ENCODE measurements around the gene CGN.

DNA sequence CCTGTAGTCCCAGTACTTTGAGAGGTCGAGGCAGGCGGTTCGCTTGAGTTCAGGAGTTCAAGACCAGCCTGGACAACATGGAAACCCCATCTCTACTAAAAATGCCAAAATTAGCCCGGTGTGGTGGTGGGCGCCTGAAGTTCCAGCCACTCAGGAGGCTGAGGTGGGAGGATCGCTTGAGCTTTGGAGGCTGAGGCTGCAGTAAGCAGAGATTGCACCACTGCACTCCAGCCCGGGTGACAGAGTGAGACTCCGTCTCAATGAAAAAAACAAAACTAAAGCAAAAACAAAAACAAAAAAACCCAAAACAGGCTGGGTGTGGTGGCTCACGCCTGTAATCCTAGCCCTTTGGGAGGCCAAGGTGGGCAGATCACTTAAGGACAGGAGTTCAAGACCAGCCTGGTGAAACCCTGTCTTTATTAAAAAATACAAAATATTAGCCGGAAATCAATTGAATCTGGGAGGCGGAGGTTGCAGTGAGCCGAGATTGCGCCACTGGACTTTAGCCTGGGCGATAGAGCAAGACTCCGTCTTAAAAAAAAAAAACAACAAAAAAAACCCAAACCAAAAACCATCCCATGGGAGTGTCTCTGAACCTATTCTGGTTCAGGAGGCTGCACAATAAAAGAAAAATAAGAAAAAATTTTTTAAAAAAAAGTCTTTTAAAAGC is 1.7 kb upstream of the CGN start:
- TF ChIP-seq ZZZ3 (CRISPR knock-in tag; IDR thresholded peaks at IDR 0.05; ENCODE audit: borderline replicate concordance) (no peak), MTF1 (CRISPR knock-in tag; IDR thresholded peaks at IDR 0.05) (no peak), ZFP36L2 (CRISPR knock-in tag; IDR thresholded peaks at IDR 0.05) (no peak), TAF1 (CRISPR knock-in tag; IDR thresholded peaks at IDR 0.05) (no peak), NFIC (IDR thresholded peaks at IDR 0.05; ENCODE audit: low read length) (no peak), EED (CRISPR knock-in tag; IDR thresholded peaks at IDR 0.05) (no peak), POLR2A (IDR thresholded peaks at IDR 0.05; ENCODE audit: insufficient read depth in 1 of 2, low read depth in 2 of 2, low read length in 2 of 2) (no peak), ZNF382 (CRISPR knock-in tag; IDR thresholded peaks at IDR 0.05; ENCODE audit: borderline replicate concordance) (no peak), SRSF1 (optimal IDR thresholded peaks at IDR 0.05; ENCODE audit: low read depth, low read length) (no peak)
- TF ChIP-seq, protein P1, sequence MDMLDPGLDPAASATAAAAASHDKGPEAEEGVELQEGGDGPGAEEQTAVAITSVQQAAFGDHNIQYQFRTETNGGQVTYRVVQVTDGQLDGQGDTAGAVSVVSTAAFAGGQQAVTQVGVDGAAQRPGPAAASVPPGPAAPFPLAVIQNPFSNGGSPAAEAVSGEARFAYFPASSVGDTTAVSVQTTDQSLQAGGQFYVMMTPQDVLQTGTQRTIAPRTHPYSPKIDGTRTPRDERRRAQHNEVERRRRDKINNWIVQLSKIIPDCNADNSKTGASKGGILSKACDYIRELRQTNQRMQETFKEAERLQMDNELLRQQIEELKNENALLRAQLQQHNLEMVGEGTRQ (IDR thresholded peaks at IDR 0.05; ENCODE audit: low read depth, low read length) = no peak
- TF ChIP-seq, protein P1 (CRISPR knock-in tag; IDR thresholded peaks at IDR 0.05; ENCODE audit: borderline replicate concordance) = no peak
- TF ChIP-seq, protein P2, sequence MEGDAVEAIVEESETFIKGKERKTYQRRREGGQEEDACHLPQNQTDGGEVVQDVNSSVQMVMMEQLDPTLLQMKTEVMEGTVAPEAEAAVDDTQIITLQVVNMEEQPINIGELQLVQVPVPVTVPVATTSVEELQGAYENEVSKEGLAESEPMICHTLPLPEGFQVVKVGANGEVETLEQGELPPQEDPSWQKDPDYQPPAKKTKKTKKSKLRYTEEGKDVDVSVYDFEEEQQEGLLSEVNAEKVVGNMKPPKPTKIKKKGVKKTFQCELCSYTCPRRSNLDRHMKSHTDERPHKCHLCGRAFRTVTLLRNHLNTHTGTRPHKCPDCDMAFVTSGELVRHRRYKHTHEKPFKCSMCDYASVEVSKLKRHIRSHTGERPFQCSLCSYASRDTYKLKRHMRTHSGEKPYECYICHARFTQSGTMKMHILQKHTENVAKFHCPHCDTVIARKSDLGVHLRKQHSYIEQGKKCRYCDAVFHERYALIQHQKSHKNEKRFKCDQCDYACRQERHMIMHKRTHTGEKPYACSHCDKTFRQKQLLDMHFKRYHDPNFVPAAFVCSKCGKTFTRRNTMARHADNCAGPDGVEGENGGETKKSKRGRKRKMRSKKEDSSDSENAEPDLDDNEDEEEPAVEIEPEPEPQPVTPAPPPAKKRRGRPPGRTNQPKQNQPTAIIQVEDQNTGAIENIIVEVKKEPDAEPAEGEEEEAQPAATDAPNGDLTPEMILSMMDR (CRISPR knock-in tag; IDR thresholded peaks at IDR 0.05) = no peak
- TF ChIP-seq, protein P3, sequence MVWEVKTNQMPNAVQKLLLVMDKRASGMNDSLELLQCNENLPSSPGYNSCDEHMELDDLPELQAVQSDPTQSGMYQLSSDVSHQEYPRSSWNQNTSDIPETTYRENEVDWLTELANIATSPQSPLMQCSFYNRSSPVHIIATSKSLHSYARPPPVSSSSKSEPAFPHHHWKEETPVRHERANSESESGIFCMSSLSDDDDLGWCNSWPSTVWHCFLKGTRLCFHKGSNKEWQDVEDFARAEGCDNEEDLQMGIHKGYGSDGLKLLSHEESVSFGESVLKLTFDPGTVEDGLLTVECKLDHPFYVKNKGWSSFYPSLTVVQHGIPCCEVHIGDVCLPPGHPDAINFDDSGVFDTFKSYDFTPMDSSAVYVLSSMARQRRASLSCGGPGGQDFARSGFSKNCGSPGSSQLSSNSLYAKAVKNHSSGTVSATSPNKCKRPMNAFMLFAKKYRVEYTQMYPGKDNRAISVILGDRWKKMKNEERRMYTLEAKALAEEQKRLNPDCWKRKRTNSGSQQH (CRISPR knock-in tag; IDR thresholded peaks at IDR 0.05; ENCODE audit: low read depth) = no peak
- TF ChIP-seq, protein P4, sequence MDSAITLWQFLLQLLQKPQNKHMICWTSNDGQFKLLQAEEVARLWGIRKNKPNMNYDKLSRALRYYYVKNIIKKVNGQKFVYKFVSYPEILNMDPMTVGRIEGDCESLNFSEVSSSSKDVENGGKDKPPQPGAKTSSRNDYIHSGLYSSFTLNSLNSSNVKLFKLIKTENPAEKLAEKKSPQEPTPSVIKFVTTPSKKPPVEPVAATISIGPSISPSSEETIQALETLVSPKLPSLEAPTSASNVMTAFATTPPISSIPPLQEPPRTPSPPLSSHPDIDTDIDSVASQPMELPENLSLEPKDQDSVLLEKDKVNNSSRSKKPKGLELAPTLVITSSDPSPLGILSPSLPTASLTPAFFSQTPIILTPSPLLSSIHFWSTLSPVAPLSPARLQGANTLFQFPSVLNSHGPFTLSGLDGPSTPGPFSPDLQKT (CRISPR knock-in tag; IDR thresholded peaks at IDR 0.05; ENCODE audit: borderline replicate concordance) = no peak
